GM19468 (cell line): Measurements from ENCODE around the gene BTBD19.
"Not testable (repeated sequence)": the region's sequence is repeated elsewhere in the genome, so short reads cannot be mapped to it uniquely, and the experiment has no call there.

ENCODE experiments used
- ATAC-seq: cut with Tn5 transposase; IDR thresholded peaks from one replicate; pipeline ENCODE4 v1.9.1; 2021; ENCODE audit warnings: mild to moderate bottlenecking, moderate library complexity, moderate number of reproducible peaks; ENCODE audit not compliant: unreplicated experiment; ENCODE audit errors: extremely low read depth

BTBD19 gene

GRCh38 chr1:44826375-44827196 is 18.3 kb downstream of the BTBD19 start:
- ATAC-seq = no peak

- no peak for ATAC-seq
These were observed 19.1 kb downstream of the BTBD19 start for GRCh38 chr1:44827197-44828002.

- ATAC-seq = no peak
These were observed 19.8 kb downstream of the BTBD19 start for GRCh38 chr1:44828003-44828651.

GRCh38 chr1:44828841-44829440 is 20.6 kb downstream of the BTBD19 start:
- no peak for ATAC-seq

- ATAC-seq = no peak
These were observed 21.4 kb downstream of the BTBD19 start for GRCh38 chr1:44829506-44830384.

- no peak for ATAC-seq
These were observed 22.6 kb downstream of the BTBD19 start for GRCh38 chr1:44830900-44831304.

- ATAC-seq = no peak
These were observed 23.2 kb downstream of the BTBD19 start for GRCh38 chr1:44831516-44831915.

- ATAC-seq = no peak
These were observed 23.9 kb downstream of the BTBD19 start for GRCh38 chr1:44832056-44832705.

GRCh38 chr1:44834328-44834727 is 26.0 kb downstream of the BTBD19 start:
- ATAC-seq = no peak

- ATAC-seq = no peak
These were observed 27.7 kb downstream of the BTBD19 start for GRCh38 chr1:44835738-44836675.

- ATAC-seq = not testable (repeated sequence)
These were observed 30.0 kb downstream of the BTBD19 start for GRCh38 chr1:44838294-44838693.

- no peak for ATAC-seq
These were observed 31.3 kb downstream of the BTBD19 start for GRCh38 chr1:44839576-44839975.

- ATAC-seq = no peak
These were observed 34.2 kb downstream of the BTBD19 start for GRCh38 chr1:44842486-44842861.

GRCh38 chr1:44842862-44843655 is 34.7 kb downstream of the BTBD19 start, which contains the start of gene PTCH2:
Gene PTCH2, minus strand, starts transcription at chr1:44843253. Its CDS starts 321 bp downstream, at chr1:44842932.
- ATAC-seq = no peak

- ATAC-seq = no peak
These were observed 38.7 kb downstream of the BTBD19 start for GRCh38 chr1:44846985-44847384.

GRCh38 chr1:44847845-44848244 is 39.5 kb downstream of the BTBD19 start:
- ATAC-seq = no peak
